ENCODE results near the gene NCBP1.
"Not testable (repeated sequence)": the region's sequence is repeated elsewhere in the genome, so short reads cannot be mapped to it uniquely, and the experiment has no call there.

Gene NCBP1, protein sequence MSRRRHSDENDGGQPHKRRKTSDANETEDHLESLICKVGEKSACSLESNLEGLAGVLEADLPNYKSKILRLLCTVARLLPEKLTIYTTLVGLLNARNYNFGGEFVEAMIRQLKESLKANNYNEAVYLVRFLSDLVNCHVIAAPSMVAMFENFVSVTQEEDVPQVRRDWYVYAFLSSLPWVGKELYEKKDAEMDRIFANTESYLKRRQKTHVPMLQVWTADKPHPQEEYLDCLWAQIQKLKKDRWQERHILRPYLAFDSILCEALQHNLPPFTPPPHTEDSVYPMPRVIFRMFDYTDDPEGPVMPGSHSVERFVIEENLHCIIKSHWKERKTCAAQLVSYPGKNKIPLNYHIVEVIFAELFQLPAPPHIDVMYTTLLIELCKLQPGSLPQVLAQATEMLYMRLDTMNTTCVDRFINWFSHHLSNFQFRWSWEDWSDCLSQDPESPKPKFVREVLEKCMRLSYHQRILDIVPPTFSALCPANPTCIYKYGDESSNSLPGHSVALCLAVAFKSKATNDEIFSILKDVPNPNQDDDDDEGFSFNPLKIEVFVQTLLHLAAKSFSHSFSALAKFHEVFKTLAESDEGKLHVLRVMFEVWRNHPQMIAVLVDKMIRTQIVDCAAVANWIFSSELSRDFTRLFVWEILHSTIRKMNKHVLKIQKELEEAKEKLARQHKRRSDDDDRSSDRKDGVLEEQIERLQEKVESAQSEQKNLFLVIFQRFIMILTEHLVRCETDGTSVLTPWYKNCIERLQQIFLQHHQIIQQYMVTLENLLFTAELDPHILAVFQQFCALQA

DNA sequence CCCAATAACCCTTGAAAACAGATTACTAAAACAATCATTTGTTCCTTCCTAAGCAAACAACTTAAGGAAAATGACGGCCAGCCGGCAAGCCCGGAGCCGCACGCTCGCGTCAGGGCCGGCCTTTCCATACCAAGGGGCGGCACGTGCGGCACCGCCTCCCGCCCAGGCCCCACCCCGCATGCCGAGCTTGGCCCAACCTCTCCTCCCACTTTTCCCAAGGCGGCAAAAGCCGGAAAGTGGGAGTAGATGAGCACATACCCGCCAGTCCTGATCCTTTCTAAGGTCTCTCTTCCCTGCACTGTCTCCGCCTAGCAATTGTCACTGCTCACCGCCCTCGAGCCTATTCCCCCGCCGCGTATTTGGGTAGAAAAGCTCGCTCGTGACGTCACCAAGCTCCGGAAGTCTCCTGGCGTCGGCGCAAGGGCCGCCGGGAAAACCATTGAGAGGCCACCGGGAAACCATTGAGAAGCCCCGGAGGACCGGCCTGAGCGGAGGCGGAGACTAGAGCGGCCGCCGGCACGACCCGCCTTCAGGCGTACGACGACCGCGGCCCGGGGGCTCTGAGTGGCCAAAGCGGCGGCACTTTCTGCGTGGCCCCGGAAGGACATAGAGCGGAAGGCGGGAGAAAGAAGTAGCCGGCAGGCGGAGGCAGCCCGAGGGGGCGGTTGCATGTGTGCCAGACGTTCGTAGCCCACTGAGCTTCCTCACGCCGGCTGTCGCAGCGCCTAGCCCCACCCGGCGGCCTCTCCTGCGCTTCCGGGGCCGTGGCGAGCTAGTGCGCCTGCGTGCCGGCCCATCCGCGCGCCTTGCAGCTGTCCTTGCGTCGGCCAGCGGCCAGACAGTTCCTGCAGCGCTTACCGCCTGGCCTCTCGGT lies at the start of gene NCBP1, which contains the start of gene TSTD2:
NCBP1 (plus strand) TSS at position 837 of the 874 bp plus-strand sequence. CDS start 61 bp downstream, outside the sequence.
TSTD2 (minus strand) TSS at position 384 of the 874 bp plus-strand sequence. CDS start 5,806 bp downstream, outside the sequence.
- peak; percentile 73 to 100 (median 97) for DNase-seq

DNA sequence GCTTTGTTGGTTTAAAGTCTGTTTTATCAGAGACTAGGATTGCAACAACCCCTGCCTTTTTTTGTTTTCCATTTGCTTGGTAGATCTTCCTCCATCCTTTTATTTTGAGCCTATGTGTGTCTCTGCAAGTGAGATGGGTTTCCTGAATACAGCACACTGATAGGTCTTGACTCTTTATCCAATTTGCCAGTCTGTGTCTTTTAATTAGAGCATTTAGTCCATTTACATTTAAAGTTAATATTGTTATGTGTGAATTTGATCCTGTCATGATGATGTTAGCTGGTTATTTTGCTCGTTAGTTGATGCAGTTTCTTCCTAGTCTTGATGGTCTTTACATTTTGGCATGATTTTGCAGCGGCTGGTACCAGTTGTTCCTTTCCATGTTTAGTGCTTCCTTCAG lies 48.8 kb upstream of the NCBP1 start:
- DNase-seq, result not testable (repeated sequence)

DNA sequence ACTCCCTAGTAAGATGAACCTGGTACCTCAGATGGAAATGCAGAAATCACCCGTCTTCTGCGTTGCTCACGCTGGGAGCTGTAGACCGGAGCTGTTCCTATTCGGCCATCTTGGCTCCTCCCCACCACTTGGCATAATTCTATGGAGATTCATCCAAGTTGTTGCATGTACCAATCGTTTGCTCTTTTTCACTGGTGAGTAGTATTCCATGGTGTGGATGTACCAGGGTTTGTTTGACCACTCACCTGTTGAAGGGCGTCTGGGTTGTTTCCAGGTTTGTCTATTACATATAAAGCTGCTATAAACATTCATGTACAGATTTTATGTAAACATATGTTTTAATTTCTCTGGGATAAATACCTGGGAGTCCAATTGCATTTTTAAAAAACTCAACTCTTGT lies 46.7 kb upstream of the NCBP1 start:
- not testable (repeated sequence) for DNase-seq

GRCh38 chr9:97591535-97591934 lies 42.1 kb upstream of the NCBP1 start:
- no peak for DNase-seq

GRCh38 chr9:97592126-97592525 lies 41.5 kb upstream of the NCBP1 start:
- no peak for DNase-seq

GRCh38 chr9:97593960-97594359 lies 39.7 kb upstream of the NCBP1 start:
- DNase-seq, result no peak

- peak in 8 of 56 donors; percentile 11 to 44 (median 30) for DNase-seq
Measured at GRCh38 chr9:97594381-97594921, 39.2 kb upstream of the NCBP1 start.

GRCh38 chr9:97596906-97597305 lies 36.7 kb upstream of the NCBP1 start:
- peak in 1 of 56 donors; percentile 25 for DNase-seq

DNA sequence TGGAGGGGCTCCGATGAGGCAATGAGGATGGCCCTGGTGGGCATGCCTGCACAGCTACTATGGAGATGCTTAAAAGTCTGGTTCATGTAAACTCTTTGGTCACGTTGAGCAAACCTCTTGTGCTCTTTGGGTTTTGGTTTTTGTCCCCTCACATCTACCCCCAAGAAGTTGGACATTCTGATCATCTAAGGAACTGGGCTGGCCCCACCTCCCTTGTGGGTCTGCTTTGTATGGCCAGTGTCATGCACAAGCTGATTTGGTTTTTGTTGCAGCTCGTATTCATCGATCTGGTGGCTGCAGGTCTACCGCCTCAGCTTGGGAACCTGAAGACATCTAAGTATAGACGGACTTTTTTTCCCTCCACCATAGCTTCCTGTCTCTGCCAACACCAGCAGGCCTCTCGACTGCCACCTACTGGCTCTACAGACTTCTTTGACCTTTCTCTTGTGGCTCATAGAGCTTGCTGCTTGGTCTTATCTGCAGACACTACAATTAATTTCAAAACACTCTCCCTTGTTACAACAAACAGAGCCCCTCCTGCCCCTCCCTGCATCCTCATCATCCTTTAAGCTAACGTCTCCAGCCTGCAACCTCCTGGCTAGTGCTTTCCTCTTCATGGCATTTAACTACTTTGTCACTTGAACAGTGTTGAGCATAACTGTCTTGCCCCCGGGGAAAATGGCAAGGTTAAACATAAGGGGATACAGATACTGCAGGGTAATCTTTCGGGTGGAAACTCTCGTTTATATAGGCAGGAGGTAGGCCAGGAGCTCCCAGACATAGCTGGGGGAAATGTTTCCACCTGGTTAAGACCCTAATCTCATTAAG lies 34.9 kb upstream of the NCBP1 start:
- peak in 46 of 56 donors; percentile 6 to 91 (median 52) for DNase-seq

- no peak for DNase-seq
Measured at GRCh38 chr9:97599314-97599846, 34.2 kb upstream of the NCBP1 start.

DNA sequence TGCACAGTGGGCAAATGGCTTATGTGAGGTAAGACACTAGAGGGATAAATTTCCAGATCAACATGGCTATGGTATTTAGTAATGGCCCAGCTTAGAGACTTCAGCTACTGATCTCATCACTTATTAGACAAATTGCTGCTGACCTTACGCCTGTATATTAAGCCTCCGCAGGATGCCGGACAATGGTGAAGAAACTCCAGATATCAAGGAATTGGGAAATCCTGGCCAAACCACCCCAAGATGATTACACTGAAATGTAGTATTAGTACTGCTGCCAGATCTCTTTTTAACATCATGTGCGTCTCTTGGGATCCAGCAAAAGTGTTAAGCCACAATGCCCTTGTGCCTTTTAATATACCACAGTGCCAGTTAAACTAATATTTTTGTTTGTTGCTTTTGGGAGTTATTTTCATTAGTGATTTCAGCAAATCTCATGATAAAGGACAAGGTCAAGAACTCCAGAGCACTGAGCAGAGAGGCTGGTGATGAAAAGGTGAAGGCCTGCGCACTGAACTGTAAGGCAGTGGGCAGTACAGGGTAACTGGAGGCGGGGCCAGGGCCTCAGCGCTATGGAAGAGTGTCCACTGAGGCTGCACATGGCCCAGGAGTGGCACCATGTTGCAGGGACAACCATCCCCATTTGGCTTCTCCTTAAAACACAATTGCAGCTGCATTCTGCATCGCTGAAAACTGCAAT lies 32.9 kb upstream of the NCBP1 start:
- DNase-seq, result no peak

DNA sequence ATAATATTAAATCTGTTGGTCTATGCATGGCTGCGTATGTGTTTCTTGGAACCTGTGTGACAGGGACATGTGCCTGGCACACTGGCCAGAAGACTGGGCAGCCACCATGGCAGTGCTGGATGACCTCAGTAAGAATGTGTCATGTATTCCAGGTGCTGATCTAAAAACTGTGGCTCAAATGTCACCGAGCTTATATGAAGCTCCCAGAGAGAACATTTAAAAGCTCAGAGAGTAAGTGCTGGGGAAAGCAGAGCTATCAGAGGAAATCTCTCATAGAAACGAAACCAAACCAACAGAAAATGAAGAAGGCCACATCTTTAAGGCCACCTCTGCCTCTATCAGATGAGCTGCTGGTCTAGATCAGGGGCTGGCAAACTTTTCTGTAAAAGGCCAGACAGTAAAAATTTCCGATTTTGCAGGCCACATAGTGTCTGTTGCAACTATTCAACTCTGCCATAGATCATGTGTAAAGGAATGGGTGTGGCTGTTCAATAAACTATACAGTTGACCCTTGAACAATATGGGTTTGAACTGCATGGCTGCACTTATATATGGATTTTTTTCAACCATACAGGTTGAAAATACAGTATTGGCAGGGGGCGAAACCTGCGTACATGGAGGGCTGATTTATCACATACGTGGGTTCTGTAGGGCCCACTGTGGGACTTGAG lies 32.3 kb upstream of the NCBP1 start:
- no peak for DNase-seq

- no peak for DNase-seq
Measured at GRCh38 chr9:97602430-97602829, 31.2 kb upstream of the NCBP1 start.

GRCh38 chr9:97604901-97605645 lies 28.5 kb upstream of the NCBP1 start:
- DNase-seq, result no peak

- DNase-seq, result peak in 29 of 56 donors; percentile 11 to 80 (median 33)
Measured at GRCh38 chr9:97615439-97616072, 18.1 kb upstream of the NCBP1 start.

GRCh38 chr9:97617939-97618416 lies 15.6 kb upstream of the NCBP1 start:
- DNase-seq, result no peak

DNA sequence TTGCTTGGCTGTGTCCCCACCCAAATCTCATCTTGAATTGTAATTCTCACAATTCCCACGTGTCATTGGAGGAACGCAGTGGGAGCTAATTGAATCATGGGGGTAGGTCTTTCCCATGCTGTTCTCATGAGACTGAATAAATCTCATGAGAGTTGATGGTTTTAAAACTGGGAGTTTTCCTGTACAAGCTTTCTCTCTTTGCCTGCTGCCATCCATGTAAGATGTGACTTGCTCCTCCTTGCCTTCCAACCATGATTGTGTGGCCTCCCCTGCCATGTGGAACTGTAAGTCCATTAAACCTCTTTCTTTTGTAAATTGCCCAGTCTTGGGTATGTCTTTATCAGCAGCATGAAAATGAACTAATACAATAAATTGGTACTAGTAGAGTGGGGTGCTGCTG lies 13.6 kb upstream of the NCBP1 start:
- DNase-seq, result not testable (repeated sequence)
